22Rv1 (cell line): ENCODE results near the gene GTF2F1.

Experiments
- CTCF ChIP-seq: fragments of 450-650 bp; IDR thresholded peaks from 2 replicates; pipeline ENCODE4 v1.5.1; 2017; ENCODE audit warnings: mild to moderate bottlenecking
- ZFX ChIP-seq: fragments of 450-650 bp; IDR thresholded peaks from 2 replicates; pipeline ENCODE4 v1.6.1; 2017; ENCODE audit warnings: antibody characterized with exemption, borderline replicate concordance

- TF ChIP-seq CTCF = no peak
- no peak for TF ChIP-seq ZFX
Measured at GRCh38 chr19:6439743-6440142, 46.8 kb upstream of the GTF2F1 start.
